Left forelimb (tissue), 1 donor: Measurements from ENCODE around the gene SLC12A3.
A peak's percentile ranks its signal among the peaks of the same experiment; 100 is the strongest.

Experiments
- DNase-seq: peaks from one replicate; pipeline ENCODE4 v3.0.0-alpha.2; 2018; ENCODE audit warnings: low spot score

The SLC12A3 gene

DNA sequence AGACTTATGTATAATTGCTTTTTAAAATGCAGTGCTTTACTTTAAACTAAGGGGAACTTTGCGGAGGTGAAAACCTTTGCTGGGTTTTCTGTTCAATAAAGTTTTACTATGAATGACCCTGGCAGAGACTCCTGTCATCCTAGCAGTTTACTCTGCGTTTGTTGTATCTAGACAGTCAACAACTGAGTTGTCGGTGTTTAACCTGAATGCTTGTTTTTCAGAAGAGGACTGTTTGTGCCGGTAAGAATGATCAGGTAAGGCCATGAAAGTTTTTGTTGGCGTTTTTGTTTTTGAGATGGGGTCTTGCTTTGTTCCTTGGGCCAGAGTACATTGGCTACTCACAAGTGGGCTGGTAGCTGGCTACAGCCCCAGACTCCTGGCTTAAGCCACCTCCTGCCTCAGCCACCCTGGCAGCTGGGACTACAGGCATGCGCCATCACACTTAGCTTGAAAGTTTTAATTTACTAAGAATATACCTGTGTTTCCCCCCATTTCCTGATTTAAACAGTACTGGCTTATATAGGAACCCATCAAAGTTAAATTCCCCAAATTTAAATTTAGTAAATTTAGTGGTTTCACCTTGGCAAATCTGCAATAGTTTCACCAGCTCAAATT, 78.9 kb downstream of the SLC12A3 start:
- DNase-seq: no peak

DNA sequence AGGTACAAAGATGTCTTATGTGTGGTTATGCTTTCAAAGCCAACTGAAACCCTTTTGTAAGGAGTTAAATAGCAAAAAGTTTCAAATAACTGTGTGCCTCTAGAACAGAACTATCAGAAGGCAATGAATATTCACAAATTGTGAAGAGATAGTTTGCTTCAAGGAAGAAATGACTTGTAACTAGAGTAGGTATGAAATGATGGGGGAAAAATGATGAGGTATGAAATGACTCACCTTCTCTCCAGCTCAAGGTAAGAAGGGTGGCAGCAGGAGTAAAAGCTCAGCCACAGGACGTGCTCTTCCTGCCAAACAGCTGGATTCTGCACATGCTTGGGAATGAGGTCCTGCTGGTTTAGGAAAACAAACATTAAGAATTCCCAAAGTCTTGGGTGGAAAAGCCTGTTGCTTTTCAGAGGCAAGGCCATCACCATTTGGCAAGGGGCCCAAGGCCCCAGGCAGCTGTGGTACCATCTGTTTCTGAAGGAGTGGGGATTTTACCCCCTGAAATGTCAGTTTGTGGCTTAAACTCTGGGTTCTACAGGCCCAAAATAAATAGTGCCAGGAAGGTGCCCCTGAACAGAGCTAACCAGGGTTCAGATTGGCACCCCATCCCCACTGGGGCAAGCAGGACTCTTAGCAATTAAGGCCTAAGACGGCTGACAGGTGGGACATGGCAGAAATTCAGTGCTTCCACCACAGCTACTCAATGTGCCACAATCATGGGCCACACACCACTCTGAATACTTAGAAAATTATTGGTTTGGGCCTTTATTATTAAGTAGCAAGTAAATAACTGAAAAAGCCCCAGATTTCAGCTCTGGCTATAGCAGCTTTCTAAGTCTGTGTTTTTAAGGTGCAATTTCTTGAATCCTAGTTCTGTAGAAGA, 80.2 kb downstream of the SLC12A3 start:
- no peak for DNase-seq

GRCh38 chr16:56945847-56946527, 81.0 kb downstream of the SLC12A3 start:
- no peak for DNase-seq

- no peak for DNase-seq
These were observed 82.0 kb downstream of the SLC12A3 start for GRCh38 chr16:56946767-56947603.

DNA sequence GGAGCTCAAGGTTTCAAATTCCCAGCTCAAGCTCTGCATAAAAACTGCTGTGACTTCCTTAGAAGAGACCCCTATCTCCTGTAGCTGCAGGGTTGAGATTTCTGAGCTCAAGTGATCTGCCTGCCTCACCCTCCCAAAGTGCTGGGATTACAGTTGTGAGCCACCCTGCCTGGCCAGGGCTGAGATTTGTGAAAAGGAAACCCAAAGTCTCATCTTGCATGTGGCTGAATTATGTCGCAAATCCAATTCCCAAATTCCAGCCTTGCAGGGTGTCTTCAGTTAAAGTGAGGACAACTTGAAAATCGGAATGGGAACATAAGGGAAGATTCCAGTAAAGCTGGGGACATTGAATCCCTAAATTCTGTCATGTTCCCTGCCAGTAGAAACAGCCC, 82.6 kb downstream of the SLC12A3 start:
- no peak for DNase-seq

GRCh38 chr16:56948234-56948633, 83.2 kb downstream of the SLC12A3 start:
- DNase-seq: no peak

GRCh38 chr16:56950051-56950450, 85.0 kb downstream of the SLC12A3 start:
- DNase-seq: no peak

DNA sequence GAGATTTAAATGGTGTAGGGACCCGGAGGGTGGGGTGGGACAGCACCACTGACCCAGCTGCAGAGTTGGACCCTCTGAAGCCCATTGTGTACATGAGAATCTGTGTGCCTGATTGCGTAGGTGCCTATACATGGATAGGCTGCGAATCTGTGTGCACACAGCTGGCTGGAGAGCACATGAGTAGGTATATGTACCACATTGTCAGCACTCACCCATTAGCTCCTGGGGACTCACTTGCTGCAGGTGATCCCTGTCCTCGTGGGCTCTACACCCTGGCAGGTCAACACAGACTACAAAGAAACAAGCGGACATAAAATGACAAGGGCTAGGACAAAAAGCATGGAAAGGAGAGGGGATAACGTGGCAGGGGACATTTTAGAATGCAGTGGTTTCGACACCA, 85.4 kb downstream of the SLC12A3 start:
- no peak for DNase-seq

DNA sequence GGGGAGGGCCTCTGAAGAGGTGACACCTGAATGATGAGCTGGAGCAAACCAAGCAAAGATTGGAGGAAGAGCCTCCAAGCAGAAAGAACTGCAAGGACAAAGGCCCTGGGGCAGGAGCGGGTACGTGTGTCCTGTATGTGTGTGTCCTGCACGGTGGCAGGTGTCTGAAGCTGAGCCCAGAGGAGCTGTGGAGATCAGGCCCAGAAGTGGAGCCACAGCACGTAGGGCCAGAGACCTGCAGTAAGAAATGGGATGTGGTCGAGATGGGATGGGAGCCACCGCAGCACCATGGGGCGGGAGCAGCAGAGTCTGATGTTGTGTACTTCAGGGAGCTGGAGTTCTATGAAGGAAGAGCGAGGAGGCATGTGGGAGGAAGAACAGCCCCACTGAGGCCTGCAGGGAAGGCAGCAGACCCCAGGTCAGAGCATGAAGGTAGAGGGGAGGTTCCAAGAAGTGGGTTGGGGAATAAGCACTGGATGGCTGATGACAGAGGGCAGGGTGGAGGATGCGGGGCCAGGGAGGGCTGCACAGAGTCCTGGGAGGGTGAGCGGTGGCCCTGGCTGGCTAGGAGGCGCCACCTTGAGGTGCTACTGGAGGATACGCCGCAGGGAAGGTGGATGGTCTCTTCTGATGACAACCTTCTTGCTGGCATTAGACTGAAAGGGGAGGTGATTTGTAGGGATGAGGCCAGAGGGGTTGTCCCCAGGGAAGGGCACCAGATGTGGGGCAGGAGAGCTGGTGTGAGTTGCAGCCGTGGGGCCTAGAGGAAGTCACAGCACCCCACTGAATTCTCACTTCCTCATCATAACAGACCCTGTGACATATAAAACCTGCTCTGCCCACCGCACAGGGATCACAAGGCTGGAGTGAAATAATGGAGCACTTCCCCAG, 86.1 kb downstream of the SLC12A3 start:
- DNase-seq: no peak

DNA sequence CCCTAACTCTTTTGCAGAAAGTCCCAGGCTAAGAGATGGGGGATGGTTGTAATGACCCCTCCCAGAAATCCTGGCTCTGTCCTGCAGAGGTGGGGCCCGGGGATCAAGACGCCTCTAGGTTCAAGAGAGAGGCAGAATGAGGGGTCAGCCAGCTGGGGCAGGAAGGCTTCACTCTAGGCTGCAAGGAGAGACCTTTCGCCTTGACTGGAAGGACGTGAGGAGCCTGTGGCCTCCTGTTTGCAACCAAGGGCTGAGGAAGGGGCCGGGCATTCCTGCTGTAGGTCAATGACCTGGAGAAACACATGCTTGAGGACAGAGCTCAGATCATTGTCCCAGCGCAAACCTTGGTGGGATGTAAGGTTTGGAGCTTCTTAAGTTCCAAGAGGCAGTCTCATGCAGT, 88.0 kb downstream of the SLC12A3 start:
- no peak for DNase-seq

GRCh38 chr16:56956076-56956475, 91.1 kb downstream of the SLC12A3 start:
- DNase-seq: no peak

- DNase-seq: no peak
These were observed 91.7 kb downstream of the SLC12A3 start for GRCh38 chr16:56956756-56957155.

GRCh38 chr16:56960681-56961281, 95.8 kb downstream of the SLC12A3 start:
- no peak for DNase-seq

GRCh38 chr16:56961386-56961785, 96.4 kb downstream of the SLC12A3 start:
- no peak for DNase-seq

GRCh38 chr16:56961851-56962281, 96.9 kb downstream of the SLC12A3 start, which contains the start of gene CETP:
Gene CETP (plus strand): TSS chr16:56961950. CDS start chr16:56961980, 30 bp downstream.
- no peak for DNase-seq

GRCh38 chr16:56964243-56965148, 99.5 kb downstream of the SLC12A3 start:
- DNase-seq: peak; percentile 80
